CD4-positive, alpha-beta T cell treated with Interferon alpha-2 for 1 hour (primary cell): ENCODE results near the gene MPZL1.

ENCODE experiments used
- DNase-seq, 2 donors: peaks; one replicate each; pipeline ENCODE4 v3.0.0-alpha.2; 2020 to 2022

Gene MPZL1

DNA sequence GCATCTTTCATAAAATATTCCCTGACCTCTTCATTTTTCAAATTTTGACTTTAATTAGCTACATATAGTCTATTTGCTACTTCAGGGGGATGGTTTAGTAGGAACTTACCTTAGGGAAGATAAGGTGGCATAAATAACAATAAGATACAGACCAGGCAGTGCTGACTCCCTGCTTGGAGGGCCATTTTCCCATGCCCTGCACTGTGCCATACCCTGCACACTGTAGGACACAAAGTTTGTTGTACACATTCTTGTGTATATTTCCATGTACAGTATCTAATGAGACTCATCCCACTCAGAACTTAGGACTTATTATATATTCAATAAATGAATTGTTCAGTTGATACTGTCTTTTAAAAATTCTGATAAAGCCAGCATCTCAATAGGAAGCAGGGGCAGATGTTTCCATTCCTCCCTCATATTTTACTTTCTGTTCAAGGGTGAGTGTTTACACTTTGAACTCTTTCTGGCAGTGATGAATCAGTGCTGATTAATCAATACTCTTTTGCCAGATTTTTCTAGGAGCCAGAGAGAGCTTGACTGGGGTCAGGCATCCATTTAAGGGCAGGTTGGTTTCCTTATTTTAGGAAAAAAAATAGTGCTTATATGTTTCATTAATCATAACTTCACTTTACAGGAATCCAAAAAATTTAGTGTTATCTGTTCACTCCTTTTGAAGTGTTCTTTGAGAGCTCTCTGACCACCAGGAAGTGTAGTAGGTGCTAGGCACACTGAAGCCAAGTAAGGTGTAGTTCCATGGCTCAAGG, 30.6 kb downstream of the MPZL1 start:
- no peak for DNase-seq

DNA sequence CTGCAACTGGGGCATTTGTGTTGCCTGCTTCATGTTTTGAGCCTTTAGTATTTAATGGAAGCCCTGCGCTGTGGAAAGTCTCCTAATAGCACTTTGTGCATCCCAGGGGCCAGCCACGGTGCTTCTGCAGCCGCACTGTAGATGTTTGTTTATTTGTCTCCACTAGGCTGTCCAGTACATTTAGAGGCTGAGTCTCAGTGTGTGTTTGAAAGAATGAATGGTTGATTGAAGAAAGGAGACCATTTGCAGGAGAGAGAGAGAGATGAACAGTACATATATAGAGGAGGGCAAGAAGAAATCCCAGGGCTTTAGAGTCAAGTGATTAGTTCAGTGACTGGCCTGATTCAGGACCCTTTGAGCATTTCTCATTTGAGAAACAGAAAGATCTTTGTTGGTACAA, 33.9 kb downstream of the MPZL1 start:
- DNase-seq: no peak

DNA sequence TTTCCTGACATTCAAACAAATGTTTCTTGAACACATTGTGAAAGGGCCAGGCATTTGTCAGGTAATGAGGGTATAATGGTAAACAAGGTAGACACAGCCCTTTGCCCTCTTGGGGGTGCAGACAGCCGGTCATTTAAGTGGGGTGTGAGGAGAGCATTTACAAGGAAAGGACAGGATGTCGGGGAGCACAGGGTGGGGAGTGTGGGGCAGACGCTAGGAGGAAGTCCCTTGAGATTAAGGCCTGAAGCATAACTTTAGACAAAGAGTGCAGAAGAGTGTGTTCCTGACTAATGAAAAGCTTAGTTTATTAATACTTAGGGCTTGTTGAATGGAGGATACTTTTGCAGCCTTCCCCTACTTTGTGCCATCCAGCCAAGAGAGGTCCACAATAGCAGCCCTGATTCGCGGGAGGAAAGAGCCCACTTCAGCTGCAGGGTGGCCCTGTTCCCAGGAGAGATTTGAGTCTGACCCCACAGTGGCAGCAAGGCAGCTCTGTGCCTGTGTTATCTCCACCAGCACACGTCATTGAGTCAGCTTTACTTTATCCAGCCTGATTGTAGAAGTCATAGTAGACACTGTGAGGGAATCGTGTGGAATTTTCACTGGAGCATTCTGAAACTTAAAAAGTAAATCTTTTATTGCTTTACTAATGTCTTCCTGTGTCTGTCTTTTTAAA, 35.1 kb downstream of the MPZL1 start:
- no peak for DNase-seq

DNA sequence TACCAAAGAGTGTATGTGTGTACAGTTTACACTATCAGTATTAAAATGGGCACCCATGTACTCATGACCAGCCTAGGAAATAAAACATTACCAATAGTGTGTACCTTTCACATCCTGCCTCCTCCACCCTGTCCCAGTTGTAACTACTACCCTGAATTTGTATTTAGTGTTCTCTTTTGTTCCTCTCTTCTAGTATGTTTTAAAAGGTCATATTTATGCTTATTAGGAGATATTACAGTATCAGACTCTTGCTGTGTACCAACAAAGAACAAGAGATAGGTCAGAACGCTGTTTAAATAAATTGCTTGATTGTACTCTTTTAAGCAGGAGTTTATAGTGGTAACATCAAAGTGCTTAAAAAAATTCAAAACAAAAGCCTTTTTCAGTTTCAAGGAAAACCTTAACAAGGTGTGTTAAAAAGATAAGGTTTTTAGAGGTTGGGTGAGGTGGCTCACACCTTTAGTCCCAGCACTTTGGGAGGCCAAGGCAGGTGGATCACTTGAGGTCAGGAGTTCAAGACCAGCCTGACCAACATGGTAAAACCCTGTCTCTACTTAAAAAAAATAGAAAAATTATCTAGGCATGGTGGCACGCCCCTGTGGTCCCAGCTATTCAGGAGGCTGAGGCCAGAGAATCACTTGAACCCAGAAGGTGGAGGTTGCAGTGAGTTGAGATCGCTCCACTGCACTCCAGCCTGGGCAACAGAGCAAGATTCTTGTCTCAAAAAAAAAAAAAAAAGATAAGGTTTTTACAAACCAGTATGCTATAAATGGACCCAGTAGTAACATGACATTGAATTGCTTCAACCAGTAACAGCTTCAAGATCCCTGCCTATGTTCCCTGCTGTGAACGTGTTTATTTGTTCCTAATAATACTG, 35.9 kb downstream of the MPZL1 start:
- DNase-seq: no peak

DNA sequence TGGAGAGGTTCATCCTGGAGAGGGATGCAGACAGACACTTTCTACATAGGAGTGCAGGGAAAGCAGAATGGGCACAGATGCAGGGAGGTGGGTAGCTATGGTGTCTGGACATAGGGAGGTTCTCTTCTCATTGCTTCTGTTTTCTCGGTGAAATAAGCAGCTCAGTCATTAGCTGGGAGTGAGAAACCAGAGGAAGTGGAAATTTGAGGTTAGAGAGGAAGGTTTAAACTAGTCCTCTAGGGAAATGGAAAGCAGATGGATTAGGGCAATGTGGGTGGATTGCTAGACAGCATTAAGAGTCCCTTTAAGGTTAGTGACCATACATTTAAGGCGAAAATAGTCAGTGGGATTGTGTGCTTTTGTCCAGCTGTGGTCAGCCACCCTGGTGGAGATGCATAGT, 39.6 kb downstream of the MPZL1 start:
- no peak for DNase-seq

DNA sequence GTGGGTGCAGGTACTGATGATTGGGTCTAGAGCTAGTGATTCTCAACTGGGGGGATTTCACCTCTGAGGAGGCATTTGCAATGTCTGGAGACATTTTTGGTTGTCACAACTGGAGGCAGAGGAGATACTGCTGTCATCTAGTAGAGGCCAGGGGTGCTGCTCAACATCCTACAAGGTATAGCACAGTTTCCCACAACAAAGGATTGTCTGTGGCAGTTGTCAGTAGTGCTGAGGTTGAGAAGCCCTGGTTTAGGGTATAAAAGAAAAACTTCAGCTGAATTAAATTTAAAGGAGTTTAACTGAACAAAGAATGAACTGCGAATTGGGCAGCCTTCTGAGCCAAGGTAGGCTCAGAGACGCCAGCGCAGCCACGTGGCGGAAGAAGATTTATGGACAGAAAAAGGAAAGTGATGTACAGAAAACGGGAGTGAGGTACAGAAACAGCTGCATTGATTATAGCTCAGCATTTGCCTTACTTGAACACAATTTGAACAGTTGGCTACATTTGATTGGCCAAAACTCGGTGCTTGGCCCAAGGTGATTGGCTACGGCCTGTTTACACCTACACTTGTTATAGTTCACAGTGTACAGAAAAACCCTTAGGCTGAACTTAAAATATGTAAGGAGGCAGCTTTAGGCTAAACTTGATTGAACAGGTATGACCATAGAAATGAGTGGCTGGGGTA, 40.4 kb downstream of the MPZL1 start:
- peak in 1 of 2 donors; percentile 10 for DNase-seq

DNA sequence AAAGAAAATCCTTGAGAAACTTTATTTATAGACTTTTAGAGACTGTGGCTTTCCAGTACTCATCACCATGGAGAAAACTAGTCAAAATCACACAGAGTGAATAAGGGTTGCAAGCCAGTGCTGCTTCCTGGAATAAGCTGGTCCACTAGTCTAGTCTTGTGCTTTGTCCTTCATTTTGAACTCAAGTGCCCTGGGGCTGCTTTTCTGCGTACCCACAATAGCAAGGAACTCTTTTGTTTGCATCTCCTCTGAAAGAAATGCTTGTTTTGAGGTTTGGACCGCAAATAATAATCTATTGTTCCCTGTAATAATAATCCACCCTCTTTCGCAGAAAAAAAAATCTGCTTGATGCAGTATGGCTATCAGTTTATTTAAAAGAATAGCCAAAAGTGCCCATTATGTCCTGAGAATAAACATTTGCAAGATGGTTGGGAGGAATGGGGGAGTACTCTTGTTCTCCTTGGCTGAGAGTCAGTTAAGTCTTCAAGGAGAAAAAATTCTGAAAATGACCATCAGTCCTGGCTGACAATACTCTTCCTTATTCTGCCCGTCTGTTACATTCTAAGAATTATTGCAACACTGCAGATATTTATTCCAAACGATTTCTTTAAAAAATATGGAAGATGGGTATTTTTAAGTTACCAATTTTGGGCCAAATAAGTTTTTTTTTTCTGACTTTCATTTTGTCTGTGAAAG, 41.9 kb downstream of the MPZL1 start:
- no peak for DNase-seq

DNA sequence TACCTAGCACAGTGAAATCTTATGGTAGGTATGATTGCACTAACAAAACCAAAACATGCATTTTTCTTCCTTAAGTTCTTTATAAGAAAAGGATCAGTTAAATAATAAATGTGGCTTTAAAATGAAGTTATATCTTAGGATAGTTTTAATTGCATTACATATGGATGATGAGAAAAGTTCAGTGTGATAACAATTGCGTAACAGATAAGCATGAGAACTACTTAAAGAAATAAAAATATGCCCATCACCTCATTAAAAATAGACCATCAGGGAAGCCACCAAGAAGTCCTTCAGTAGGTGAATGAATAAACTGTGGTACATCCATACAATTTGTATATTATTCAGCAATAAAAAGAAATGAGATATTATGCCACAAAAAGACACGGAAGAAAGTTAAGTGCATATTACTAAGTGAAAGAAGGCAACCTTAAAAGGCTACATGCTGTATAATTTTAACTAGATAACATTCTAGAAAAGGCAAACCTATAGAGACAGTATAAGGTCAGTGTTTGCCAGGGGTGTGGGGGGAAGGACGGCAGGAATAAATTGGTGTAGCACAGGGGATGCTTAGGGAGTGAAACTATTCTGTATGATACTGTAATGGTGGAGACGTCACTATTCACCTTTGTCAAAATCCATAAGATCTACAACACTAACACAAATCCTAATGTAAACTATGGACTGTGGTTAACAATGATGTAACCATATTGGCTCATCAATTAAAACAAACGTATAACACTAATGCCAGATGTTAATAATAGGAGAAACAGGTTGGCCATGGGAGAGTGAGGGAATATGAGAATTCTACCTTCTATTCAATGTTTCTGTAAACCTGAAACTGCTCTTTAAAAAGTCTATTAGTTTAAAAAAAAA, 42.9 kb downstream of the MPZL1 start:
- DNase-seq: no peak

DNA sequence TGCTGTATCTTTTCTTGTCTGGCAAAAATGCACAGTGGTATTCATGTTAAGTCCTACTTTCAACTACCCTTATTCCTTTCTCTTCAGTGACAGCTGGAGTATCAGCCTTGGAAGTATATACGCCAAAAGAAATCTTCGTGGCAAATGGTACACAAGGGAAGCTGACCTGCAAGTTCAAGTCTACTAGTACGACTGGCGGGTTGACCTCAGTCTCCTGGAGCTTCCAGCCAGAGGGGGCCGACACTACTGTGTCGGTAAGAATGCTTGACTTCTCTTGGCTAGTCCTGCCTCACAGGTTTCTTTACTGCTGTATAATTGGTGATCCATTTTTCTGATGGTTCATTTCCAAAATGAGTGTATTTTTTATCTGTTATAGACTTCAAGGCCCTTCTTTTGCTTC, 43.7 kb downstream of the MPZL1 start:
- DNase-seq: no peak

DNA sequence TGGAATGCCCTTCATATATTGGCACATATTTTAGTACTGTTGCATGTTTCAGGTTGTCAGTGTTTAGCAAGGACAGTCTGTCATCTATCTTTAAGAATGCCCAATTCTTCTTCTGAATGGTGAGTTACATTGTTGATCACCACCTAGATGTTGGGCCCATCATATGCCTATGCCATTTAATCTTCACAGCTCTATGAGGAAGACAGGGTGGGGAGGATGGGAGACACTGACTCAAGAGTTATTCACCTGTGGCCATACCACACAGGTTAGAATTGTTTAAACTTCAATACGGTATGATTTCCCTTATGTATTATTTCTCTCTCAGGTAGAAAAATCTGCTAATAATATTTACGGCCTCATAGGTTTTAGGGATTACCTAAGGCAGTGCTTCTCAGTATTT, 44.8 kb downstream of the MPZL1 start:
- DNase-seq: no peak

DNA sequence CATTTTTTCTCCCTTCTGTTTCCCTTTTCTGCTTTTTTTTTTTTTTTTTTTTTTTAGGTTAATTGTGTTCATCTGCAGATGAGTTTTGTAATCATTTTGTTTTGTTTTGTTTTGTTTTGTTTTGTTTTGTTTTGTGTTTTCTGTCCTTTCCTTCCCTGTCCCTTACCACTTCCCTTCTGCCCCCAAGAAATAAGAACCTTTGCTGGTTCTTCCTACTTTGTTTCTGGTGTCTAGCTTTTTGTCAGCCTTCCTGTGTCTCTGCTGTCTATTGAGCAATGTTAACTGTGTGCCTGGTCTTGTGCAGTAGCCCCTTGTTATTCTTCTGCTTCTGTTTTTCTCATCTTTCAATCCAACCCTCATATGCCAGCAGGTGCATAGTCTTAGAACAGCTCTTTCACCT, 46.0 kb downstream of the MPZL1 start:
- DNase-seq: no peak

DNA sequence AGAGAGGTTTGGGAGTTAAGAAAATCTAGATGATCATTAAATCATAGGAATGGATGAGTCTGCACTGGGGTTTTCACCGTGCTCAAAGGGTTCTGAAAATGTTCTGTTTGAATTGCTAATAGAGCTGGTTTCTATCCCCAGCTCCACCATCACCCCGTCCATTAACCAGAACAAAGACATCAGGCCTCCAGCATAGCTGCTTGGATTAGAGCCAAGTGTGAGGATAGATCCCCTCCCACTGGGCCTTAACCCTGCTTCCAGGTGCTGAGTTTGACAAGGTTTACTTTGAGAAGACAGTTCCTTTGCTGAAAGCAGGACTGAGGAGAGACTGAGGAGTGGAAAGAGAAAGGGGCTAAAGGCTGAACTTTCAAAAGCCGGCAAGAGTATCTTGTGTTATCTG, 48.3 kb downstream of the MPZL1 start:
- no peak for DNase-seq

DNA sequence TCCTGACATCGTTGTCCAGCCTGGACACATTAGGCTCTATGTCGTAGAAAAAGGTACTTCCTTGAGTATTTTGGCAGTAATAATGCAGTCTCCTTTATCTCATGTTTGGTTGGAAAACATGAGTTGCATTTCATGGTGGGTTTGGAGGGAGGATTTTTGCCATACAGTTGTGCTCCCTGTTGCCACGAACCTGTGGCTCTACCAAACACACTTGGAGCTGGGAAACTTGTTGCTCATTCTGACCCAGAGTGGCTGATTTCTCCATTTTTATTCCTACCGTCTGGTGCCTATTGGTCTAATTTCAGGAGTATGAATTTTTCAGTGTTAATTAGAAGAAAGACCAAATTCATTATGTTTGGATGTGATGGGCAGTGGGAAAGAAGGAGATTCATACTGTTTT, 50.7 kb downstream of the MPZL1 start:
- no peak for DNase-seq

DNA sequence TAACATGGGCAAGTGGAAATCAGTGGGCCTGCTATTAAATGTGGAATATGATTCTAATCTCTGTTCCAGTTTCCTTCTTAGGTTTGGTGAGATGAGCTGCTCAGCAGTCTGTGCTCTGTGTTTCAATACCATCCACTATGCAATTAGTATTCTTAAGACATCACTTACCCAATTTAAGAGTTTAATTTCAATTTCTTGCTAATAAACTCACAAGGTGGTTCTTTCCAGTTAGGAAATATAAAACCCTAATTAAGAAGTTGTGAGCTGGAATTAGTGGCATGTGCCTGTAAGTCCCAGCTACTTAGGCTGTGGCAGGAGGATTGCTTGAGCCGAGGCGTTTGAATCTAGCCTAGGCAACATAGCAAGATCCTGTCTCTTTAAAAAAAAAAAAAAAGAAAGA, 51.7 kb downstream of the MPZL1 start:
- DNase-seq: no peak

DNA sequence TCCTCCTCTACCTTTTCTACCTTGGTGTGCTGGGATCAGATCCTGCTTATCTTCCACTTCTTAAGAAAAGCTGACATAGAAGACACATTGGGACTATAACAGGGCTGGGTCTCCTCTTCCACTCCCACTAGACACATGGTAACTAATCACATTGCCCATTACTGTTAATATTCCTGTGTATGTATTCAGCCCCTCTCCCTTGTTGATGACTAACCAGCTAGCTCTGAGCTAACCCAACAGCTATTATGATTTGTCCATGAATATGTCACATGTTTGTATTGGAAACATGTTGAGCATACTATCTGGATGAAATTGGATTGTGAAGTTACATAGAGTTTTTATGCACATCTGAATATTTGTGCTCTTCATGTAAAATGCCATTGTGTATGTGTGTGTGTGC, 52.9 kb downstream of the MPZL1 start:
- no peak for DNase-seq

DNA sequence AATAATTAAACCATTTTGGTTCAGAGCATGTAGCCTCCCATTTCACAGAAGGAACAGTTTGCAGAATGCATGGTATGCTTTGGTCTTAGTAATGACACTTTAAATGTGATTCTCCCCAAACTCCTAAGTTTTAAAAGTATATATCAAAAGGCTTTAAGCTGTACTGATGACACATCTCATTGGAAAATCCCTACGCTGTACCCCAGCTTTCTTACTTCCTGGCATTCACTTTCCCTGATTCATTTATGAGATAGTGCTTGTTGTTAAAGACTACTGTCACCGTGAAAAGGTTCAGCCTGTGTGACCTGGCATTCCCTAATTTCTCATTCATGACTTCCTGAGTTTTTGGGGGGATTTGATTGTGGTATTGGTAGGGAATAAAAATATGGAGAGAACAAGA, 53.4 kb downstream of the MPZL1 start:
- DNase-seq: no peak

DNA sequence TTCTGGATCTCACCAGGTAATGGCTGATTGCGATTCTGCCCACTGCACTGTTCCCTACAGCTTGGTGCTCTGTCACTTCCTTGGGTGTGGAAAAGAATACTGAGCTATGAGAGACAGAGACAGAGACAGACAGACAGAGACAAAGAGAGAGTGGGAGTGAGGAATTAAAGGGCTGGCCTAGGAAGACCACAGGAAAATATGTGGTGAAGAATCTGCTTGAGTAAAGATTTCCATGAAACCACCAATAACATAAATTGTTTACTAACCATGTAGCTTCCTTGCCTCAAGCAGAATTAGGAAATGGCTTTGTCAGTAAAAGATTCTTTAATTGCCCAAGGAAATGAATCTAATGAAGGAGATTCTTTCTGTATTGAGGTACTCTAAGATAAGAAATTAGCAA, 54.4 kb downstream of the MPZL1 start:
- no peak for DNase-seq

DNA sequence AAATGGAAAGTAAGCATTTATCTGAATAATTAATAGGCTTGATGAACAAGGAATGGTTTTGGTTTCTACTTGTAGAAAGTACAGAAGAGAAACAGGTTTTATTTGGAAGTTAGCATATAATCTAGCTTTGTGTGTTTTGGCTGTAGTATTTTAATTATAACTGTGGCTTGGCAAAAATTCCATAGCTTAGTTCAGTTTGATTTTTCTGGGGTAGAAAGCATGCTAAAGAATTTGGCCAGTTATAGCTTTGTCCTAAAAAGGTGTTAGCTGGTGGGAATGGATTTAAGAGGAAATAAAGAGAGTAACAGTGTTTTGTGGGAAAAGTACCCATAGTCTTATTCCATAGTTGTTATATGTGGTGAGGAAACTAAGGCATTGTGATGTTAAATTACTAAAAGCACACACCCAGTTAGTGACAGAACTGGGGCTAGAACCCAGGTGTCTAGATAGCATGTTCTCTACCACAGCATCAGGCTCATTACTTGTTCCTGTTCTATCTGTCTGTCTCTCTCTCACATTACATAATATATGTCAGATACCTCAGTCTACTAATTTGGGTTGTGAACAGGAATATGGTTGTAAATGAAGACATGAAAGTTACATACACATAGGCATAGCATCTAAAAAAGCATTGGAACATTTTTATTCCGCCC, 55.0 kb downstream of the MPZL1 start:
- no peak for DNase-seq

DNA sequence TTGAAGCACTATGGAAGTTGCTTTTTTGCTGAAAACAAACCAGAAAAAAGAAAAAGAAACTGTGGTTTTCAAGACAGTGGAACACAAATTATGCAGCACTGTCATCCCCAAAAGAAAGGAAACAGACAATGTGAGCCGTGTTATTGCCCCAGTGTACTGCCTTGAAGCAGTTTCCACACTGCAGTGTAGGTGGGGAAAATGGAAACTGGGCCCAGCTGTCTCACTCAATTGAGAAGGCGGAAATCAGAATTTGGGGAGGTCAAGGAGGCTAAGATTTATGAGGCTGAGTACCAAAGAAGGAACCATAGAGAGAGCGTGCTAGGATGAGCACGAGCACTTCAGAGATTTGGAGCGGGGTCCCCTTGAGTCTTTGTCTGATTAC, 55.5 kb downstream of the MPZL1 start:
- no peak for DNase-seq

DNA sequence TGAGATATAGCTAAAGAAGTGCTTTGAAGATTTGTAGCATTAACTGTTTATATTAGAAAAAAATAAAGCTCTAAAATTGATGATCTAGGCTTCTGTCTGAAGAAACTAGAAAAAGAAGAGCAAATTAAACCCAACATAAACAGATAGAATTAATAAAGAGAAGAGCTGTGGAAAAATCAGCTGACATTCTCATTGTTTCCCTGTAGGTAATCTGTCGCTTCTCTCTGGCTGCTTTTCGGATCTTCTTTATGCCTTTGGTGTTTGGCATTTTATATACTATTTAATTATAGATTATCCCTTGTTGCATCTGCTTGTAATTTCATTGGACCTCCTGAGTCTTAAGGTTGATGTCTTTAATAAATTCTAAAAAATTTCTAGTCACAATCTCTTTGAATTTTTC, 59.8 kb downstream of the MPZL1 start:
- no peak for DNase-seq

DNA sequence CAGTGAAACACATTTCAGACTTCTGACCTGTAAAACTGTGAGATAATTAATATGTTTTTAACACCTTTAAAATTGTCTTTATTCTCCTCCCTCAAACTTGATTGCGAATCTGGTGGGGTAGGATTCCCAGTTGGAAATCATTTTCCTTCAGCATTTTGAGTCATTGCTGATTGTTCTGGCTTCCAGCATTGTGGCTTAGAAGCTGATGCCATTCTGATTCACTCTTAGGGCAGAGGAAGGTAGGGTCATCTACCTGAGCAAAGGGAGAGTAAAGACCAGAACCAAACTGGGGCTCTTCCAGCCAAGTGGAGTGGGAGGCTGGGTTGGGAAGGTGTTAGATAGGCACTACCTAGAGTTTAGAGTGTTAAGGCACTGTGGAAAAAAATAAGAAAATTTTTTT, 61.2 kb downstream of the MPZL1 start:
- DNase-seq: no peak
